HUES48 (cell line): Measurements from ENCODE around the gene RNF223.

ENCODE experiments used
- H3K27ac ChIP-seq: one replicate; pipeline ENCODE4 v1.7.0; 2013; ENCODE audit warnings: low read depth, low read length, inconsistent platforms
- H3K27me3 ChIP-seq: 2 replicates; pipeline ENCODE4 v1.6.1; 2013; ENCODE audit warnings: mild to moderate bottlenecking, low read length; ENCODE audit not compliant: control insufficient read depth, insufficient read depth
- H3K36me3 ChIP-seq: 2 replicates; pipeline ENCODE4 v1.6.1; 2013; ENCODE audit warnings: low read length; ENCODE audit not compliant: control insufficient read depth, insufficient read depth
- H3K4me1 ChIP-seq: 2 replicates; pipeline ENCODE4 v1.6.1; 2013; ENCODE audit warnings: mild to moderate bottlenecking, low read length; ENCODE audit not compliant: control insufficient read depth, insufficient read depth
- H3K4me3 ChIP-seq: 2 replicates; pipeline ENCODE4 v1.5.1; 2013; ENCODE audit warnings: mild to moderate bottlenecking, low read depth, low read length
- H3K9ac ChIP-seq: 2 replicates; pipeline ENCODE4 v1.6.1; 2013; ENCODE audit warnings: mild to moderate bottlenecking, low read depth, low read length, moderate library complexity
- H3K9me3 ChIP-seq: 2 replicates; pipeline ENCODE4 v1.6.1; 2013; ENCODE audit warnings: low read length; ENCODE audit not compliant: control insufficient read depth, insufficient read depth

RNF223 gene

DNA sequence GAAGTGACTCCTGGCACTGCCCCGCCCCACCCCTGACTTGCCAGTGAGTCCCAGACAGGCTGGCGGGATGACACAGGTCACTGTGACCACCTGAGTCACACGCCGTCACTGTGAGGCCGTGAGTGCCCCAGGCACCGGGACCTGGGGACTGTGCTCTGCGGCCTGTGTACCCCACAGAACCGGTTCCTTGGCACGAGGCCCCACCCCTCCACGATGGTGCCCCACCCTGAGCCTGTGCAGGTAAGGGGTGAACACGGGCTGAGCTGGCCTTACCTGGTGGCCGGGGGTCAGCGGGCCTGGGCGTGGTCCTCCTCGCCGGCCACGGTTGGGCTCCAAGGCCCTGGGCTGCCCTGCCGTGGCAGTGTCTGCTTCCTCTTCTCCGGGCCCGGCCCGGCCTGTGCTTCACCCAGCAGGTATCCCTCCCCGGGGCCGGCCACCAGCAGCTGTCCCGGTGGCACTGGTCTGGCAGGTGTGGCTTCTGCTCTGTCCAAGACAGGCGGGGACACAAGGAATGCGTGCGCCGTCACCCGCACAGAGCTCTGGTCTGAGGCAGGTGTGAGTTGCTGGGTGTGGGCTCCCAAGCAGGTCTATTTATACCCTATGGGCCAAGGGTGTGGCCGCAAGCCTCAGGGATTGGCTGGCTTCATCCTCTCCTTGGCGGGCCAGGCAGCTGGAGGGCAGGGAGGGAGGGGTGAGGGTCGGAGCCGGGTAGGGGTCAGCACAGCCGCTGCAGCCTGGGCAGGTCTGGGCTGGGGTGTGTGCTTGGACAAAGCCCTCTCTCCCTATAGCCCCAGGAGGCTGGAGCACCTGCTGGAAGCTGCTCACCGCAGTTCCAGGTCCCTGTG is at the start of gene RNF223:
RNF223 (minus strand) TSS at position 564 of the 845 bp plus-strand sequence. CDS start 1,740 bp downstream, outside the sequence.
- no peaks in the 10 kb centered on the region for H3K36me3 ChIP-seq
- no peaks in the 10 kb centered on the region for H3K9me3 ChIP-seq
- H3K9ac ChIP-seq: no peak within 1 kb of the TSS
- H3K27ac ChIP-seq: no peak within 1 kb of the TSS
- H3K4me1 ChIP-seq: no peaks in the 10 kb centered on the region
- no peak within 1 kb of the TSS for H3K4me3 ChIP-seq
- H3K27me3 ChIP-seq: peaks cover 13% of the 10 kb centered on the region

DNA sequence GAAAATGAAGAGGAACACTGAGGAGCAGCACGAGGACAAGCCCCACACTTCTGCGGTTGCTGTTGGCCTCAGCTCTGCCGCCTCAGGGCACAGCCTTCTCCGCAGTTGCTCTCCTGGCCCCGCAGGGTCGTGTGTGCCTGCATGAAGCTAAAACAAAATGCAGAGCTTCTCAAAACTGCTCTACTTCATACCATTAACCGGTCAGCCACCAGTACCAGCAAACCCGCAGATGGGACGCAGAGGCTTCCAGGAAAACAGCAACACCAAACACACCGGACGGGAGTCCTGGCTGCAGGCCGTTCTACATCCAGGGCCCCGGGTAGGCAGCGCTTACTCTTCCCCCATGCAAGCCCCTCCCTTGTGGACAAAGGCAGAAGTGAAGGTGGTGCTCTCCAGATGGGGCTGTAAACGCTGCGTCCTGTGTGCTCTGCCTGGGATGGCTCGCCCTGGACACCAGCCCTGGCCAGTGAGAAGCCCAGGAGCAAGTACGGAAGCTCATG is 48.9 kb upstream of the RNF223 start:
- H3K9ac ChIP-seq: no peak overlapping the region
- no peaks in the 10 kb centered on the region for H3K9me3 ChIP-seq

GRCh38 chr1:1122078-1122811 is 48.1 kb upstream of the RNF223 start:
- H3K36me3 ChIP-seq: no peaks in the 10 kb centered on the region
- no peak overlapping the region for H3K4me3 ChIP-seq
- peaks cover 15% of the 10 kb centered on the region for H3K27me3 ChIP-seq
- no peak overlapping the region for H3K9ac ChIP-seq
- H3K27ac ChIP-seq: no peak overlapping the region
- H3K9me3 ChIP-seq: no peaks in the 10 kb centered on the region
- no peaks in the 10 kb centered on the region for H3K4me1 ChIP-seq

More for the DNA sequence above, 48.9 kb upstream of the RNF223 start:
- Histone ChIP-seq H3K4me1 (no peaks in the 10 kb centered on the region), H3K27ac (no peak overlapping the region), H3K4me3 (no peak overlapping the region), H3K36me3 (no peaks in the 10 kb centered on the region), H3K27me3 (peaks cover 7% of the 10 kb centered on the region)

DNA sequence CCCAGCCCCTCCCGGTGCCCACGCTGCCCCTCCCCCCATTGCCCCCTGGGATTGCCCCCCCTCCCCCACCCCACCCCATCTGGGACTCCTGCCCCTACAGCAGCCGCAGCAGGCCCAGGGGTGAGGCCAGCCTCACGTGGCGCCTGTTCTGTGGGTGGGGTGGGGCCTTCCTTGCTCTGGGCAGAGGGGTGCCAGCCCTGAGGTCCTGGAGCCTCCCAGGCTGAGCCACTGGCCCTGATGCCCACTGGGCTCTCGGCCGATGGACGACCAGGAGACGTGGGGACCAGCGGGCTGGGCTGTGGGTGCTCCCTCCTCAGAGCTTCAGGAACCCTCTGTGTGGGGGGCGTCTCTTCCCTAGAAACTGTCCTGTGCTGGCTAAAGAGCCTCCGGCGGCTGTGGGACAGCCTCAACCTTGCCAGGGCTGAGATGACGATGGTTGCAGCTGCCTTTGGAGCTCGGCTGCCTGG is 47.5 kb upstream of the RNF223 start:
- H3K9me3 ChIP-seq: no peaks in the 10 kb centered on the region
- no peak overlapping the region for H3K4me3 ChIP-seq
- no peak overlapping the region for H3K9ac ChIP-seq
- no peaks in the 10 kb centered on the region for H3K4me1 ChIP-seq
- H3K27me3 ChIP-seq: peaks cover 17% of the 10 kb centered on the region
- H3K36me3 ChIP-seq: no peaks in the 10 kb centered on the region
- H3K27ac ChIP-seq: no peak overlapping the region

DNA sequence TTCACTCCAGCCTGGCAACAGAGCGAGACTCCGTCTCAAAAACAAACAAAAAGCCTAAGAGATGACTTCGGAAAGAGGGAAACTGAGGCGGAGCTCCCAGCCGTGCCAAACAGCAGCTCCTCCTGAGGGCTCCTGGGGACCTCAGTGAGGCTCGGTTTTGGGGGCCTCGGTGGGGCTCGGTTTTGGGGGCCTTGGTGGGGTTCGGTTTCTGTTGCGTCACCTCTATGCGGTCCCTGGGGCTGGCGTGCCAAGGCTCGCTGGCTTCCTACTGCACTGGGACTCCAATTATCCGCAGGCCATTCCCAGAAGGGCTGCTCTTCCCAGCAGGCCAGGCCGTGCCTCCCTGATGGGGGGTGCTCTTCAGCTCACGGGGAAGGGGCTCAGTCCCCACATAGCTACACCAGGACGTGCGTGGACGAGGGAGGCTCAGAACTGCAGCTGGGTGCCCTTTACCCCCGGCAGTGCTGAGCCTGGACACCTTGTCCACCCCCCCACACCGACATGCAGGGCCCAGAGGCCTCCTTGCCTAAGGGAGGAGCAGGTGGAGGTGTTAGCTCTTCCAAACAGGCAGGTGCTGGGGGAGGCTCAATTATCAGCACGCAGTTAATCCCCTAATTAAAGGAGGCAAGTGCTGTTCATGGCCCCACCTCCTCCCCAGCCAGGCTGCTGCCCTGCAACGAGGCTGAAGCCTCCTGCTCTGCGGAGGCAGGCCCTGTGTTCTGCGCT is 46.9 kb upstream of the RNF223 start:
- Histone ChIP-seq H3K9ac (no peak overlapping the region), H3K4me1 (no peaks in the 10 kb centered on the region), H3K9me3 (no peaks in the 10 kb centered on the region), H3K27me3 (peaks cover 17% of the 10 kb centered on the region), H3K4me3 (no peak overlapping the region), H3K27ac (no peak overlapping the region), H3K36me3 (no peaks in the 10 kb centered on the region)

DNA sequence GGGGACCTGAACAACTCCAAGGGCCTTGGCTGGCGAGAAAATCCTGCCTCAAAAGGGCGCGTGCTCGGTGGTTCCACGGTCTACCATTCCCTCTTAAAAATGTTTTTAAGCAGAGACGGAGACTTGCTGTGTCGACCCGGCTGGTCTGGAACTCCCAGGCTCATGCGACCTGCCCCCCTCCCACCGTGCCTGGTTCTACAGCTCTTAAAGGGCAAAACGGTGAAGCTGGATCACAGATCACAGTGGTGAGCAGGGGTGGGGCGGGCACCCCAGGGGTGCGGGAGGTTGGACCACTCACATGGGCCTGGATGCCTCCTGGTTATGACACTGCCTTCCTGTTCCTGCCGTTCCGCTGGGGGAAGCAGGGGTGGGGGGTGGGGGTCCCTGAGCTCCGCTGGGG is 46.0 kb upstream of the RNF223 start:
- H3K27ac ChIP-seq: no peak overlapping the region
- no peaks in the 10 kb centered on the region for H3K4me1 ChIP-seq
- no peak overlapping the region for H3K4me3 ChIP-seq
- no peak overlapping the region for H3K9ac ChIP-seq
- H3K36me3 ChIP-seq: no peaks in the 10 kb centered on the region
- no peaks in the 10 kb centered on the region for H3K9me3 ChIP-seq
- peaks cover 17% of the 10 kb centered on the region for H3K27me3 ChIP-seq

DNA sequence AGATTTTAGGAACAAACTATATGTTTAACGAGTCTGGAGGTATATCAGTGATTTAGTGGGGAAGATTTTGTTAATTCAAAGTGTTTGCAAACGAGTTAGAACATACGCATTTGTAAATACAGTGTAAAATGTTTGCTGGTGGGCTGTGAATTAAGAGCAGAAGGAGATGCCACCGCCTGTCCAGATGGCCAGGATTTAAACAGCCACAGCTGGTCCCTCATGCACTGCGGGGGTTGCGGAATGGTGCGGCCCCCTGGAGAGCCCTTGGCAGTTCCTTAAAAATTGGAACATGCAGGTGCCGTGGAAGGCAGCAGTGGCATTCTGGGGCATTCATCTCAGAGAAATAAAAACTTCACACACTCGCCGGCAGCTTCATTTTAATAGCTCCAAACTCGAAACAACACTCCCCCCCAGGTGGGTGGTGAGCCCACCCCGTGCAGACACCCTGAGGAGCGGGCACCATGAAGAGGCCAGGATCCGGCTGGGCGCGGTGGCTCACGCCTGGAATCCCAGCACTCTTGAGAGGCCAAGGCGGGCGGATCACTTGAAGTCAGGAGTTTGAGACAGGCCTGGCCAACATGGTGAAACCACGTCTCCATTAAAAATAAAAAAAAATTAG is 45.3 kb upstream of the RNF223 start:
- Histone ChIP-seq H3K36me3 (no peaks in the 10 kb centered on the region), H3K9me3 (no peaks in the 10 kb centered on the region), H3K4me3 (no peak overlapping the region), H3K4me1 (no peaks in the 10 kb centered on the region), H3K27ac (no peak overlapping the region), H3K27me3 (peaks cover 17% of the 10 kb centered on the region), H3K9ac (no peak overlapping the region)

GRCh38 chr1:1118876-1119220 is 44.7 kb upstream of the RNF223 start:
- Histone ChIP-seq H3K36me3 (no peaks in the 10 kb centered on the region), H3K27me3 (peaks cover 17% of the 10 kb centered on the region), H3K4me1 (no peaks in the 10 kb centered on the region), H3K9me3 (no peaks in the 10 kb centered on the region), H3K27ac (no peak overlapping the region), H3K4me3 (no peak overlapping the region), H3K9ac (no peak overlapping the region)

- no peak overlapping the region for H3K27ac ChIP-seq
These were observed 44.1 kb upstream of the RNF223 start for GRCh38 chr1:1118011-1118875.

DNA sequence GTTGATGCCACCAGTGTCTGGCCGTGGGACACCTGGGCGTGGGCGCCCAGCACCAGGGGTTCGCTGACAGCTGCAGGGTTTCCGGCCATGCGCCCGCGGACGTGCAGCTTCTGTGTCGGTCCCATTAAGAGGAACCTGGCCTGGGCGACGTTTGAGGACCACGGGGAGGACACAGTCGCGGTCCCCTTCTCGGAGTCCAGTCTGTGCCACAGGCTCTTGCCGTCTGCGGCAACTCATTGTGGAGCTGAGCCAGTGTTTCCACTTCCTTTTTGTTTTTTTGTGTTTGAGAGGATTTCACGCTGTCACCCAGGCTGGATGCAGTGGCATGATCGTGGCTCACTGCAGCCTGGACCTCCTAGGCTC is 43.3 kb upstream of the RNF223 start:
- Histone ChIP-seq H3K36me3 (no peaks in the 10 kb centered on the region), H3K27ac (no peak overlapping the region), H3K9ac (no peak overlapping the region), H3K9me3 (no peaks in the 10 kb centered on the region), H3K27me3 (peaks cover 17% of the 10 kb centered on the region), H3K4me1 (no peaks in the 10 kb centered on the region), H3K4me3 (no peak overlapping the region)

More at GRCh38 chr1:1118011-1118875, 44.1 kb upstream of the RNF223 start:
- no peaks in the 10 kb centered on the region for H3K4me1 ChIP-seq
- no peaks in the 10 kb centered on the region for H3K36me3 ChIP-seq
- H3K27me3 ChIP-seq: peaks cover 17% of the 10 kb centered on the region
- H3K9me3 ChIP-seq: no peaks in the 10 kb centered on the region
- H3K4me3 ChIP-seq: no peak overlapping the region
- H3K9ac ChIP-seq: no peak overlapping the region
